NCI-H2107 (cell line): Measurements from ENCODE around the gene FAM107B.

Source experiments
- DNase-seq: peaks from one replicate; lab custom pipeline; 2025; lab: John Stamatoyannopoulos, UW

Gene FAM107B

DNA sequence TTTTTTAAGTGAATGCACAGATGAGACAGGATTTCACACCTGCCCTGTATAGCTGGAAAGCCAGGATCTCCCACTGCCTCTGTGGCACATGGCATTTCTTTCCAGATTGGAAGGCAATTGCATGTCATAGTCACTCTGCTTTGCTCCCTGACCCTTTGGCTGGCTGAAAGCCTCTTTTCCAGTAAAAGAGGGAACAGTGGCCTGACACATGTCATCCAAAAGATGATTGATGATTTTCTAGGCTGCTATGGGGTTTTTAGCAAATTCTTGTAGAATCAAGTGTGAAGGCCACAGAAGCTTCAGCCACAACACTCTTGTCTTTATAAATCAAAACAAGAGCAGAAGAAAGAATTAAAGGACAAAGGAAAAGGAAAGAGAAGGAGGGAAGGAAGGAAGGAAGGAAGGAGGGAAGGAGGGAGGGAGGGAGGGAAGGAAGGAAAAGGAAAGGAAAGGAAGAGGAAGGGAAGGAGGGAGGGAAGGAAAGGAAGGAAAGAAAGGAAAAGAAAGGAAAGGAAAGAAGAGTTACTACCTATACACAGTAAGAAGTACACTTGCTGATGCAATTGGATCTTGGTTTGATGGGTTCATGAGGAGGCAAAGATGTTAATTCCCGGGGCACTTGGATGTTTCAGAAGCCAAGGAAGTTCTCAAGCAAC, 285.0 kb downstream of the FAM107B start:
- no peak for DNase-seq

DNA sequence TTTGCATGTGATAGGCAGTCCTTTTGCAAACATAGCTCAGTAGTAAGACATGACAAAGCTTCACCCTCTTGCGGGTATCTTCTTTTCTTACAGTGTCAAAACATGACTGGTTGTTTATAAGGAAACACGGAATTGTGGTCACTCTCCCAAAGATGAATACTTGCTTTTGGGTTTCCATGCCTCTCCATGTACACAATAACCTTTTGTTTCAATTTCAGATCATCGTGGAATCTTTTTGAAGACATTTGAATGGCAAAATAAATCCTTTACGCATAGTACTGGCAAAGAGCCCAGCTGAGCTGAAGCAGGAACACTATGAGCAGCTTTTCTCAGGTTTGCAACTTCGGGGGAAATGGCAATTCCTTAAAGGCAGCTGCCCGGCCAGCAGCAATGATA, 287.2 kb downstream of the FAM107B start:
- DNase-seq = no peak

GRCh38 chr10:14486777-14487487, 287.8 kb downstream of the FAM107B start:
- no peak for DNase-seq

- DNase-seq = no peak
Measured at GRCh38 chr10:14485986-14486385, 288.7 kb downstream of the FAM107B start.

GRCh38 chr10:14483417-14483816, 291.3 kb downstream of the FAM107B start:
- DNase-seq = no peak

- no peak for DNase-seq
Measured at GRCh38 chr10:14481752-14482151, 292.9 kb downstream of the FAM107B start.

GRCh38 chr10:14481014-14481413, 293.7 kb downstream of the FAM107B start:
- no peak for DNase-seq

- peak; percentile 30 for DNase-seq
Measured at GRCh38 chr10:14478604-14479003, 296.1 kb downstream of the FAM107B start.

DNA sequence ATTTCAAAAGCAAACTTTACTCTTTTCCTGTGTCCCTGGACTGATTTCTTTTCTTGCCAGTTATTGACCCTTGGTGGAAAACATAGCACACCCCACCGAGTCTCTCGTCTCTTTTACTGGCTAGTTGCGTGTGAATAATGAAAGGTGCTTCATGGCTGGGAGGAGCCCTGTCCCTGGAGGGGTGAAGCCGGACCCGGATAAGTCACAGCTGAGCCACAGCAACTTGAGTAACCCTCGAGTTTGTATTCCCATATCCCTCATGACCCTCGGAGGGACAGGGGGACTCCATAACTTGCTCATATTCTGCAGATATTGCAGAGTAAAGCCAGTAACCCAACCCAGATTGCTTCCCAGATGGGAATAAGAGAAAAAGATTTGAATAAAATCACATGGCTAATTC, 296.5 kb downstream of the FAM107B start:
- DNase-seq = no peak

GRCh38 chr10:14477408-14477710, 297.3 kb downstream of the FAM107B start:
- DNase-seq = no peak

DNA sequence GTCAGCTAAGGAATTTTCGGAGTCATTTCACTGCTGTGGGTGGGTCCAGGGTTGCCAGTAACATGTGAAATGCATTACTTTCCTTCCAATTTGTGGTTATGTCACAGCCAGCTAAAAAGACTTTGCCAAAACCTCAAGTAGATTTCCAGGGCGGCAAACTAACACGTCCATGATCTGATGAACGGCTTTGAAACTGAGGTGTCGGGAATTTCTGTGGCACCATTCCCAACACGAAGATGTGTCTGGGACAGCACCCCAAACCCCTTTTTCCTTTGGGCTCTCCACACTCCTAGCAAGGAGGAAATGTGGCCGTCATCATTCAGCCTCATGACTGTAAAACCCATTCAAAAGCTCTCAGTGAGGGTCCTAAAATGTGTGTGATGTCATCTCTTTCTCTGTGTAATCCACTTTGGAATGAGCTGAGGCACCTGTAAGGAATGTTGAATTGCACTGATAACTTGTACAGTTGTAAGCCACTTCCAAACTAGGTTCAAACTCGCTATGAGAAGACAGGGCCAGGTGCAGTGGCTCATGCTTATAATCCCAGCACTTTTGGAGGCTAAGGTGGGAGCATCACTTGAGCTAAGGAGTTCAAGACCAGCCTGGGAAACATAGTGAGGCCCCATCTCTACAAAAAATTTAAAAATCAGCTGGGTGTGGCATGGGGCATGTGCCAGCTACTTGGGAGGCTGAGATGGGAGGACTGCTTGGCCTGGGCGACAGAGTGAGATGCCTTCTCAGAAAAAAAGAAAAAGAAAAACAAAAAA, 297.9 kb downstream of the FAM107B start:
- no peak for DNase-seq

- no peak for DNase-seq
Measured at GRCh38 chr10:14476006-14476405, 298.7 kb downstream of the FAM107B start.

DNA sequence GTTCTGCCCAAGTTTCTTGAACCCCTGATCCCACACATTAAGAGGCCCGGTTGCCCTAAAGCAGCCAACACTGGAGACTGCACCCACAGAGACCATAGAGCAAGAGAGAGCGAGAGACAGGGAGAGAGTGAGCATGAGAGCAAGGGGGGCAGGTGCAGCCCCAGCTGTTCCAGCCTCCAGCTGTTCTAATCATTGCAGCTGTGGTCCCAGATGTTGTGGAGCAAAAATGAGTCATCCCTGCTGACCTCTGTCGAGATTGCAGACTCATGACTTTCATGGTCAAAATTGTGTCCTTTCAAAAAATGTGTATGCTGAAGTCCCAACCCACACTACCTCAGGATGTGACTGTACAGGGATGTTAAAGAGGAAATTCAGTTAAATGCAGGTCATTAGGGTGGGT, 300.0 kb downstream of the FAM107B start:
- DNase-seq = no peak

DNA sequence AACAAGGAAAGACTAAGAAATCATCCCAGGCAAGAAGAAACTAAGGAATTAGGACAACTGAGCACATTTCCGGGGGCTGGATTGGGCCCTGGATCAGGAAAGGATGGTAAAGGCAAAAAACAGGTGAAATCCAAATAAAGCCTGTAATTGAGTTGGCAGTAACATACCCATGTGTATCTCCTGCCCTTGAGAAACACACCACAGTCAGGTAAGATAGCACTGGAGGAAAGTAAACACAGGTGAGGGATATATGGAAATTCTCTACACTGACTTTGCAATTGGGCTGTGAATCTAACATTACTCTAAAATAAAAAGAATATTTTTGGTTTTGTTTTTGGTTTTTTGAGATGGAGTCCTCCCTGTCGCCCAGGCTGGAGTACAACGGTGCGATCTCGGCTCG, 303.8 kb downstream of the FAM107B start:
- DNase-seq = no peak

DNA sequence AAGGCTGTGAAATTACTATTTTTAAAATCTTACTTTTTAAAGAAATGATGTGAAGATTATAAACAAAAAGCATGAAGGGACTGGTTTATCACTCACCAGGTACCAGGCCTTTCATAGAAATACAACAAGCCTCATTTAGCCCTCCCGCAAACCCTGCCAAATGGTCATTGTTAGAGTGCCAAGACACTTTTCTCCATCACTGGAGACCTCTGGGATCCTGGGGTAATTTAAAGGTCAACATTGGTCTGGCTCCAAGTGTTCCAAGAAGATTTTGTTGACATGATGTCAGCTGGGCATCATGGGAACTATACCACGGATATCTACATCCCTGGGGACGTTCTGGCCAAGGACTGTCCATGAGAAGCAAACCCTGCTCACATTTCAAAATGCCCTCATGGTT, 306.0 kb downstream of the FAM107B start:
- no peak for DNase-seq
